H1 (cell line): Measurements from ENCODE around the gene TLK1. TPM values are rescaled to one million over a fixed set of nuclear protein-coding genes. Genes with fewer than 3 reads are reported as not detected.

ENCODE experiments used
- polyA plus RNA-seq, 7 experiments: library from polyadenylated mRNA; depleted of rRNA in 3 of 7; stranded (reverse) in 5 of 7; unstranded in 2 of 7; fragments of >200 nt in 5 of 7; fragments of 200-250 nt in 2 of 7; gene quantifications; 1 replicate in 5 of 7; 2 replicates in 1 of 7; 4 replicates in 1 of 7; pipeline versions ENCODE4 v1.2.1 to v1.2.3, GENCODE V29; 2011 to 2013; ENCODE audit warnings: missing spikeins in 2 of 7, mixed read lengths in 2 of 7
- total RNA-seq: library from RNA; stranded (reverse); fragmentation: NEBNext Ultra II Directional; extraction: Animal tissue kit (Norgen Biotek cat#: 25700); gene quantifications from 2 replicates; pipeline ENCODE4 v1.2.1, GENCODE V29; 2021

The TLK1 gene
- total and polyA plus RNA-seq, 2 of the 8 experiments (the other 6 are each of a cell fraction or from before 2014, with no cell fraction given), result 11.2 to 102 TPM

Other genes with a start within 250 kb of the TLK1 start
- gene GORASP2, start 231.6 kb downstream of the TLK1 start, total RNA-seq, result 81.3 and 86.8 TPM in 2 replicates
- gene GORASP2, start 231.6 kb downstream of the TLK1 start, polyA plus RNA-seq (2011; rRNA removed), result 187 and 214 TPM in 2 replicates